Measurements from ENCODE around the gene REN.
A peak's percentile ranks its signal among the peaks of the same experiment; 100 is the strongest.

The REN gene

DNA sequence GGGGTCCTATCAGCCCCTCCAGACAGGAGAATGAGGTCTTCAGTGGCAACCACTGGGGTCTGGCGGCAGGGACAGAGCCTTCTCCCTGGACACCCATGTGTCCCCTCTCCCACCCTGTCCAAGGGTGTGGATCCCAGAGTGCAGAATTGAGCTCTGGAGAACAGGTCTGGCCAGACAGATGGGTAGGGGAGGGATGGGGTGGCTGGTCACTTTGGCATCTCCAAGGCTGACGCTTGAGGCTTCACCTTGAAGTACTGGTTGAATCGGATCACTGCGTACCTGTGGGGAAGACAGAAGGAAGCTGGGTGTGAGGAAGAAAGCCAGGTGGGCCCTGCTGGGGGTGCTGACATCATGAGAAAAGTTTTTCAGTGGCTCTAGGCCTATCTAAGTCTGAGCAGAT is 34.2 kb downstream of the REN start:
- TF ChIP-seq TAF1 (IDR thresholded peaks at IDR 0.05; ENCODE audit: borderline replicate concordance, insufficient read depth, low read length) (no peak), SIN3A (IDR thresholded peaks at IDR 0.05; ENCODE audit: borderline replicate concordance, insufficient read depth, low read length) (no peak), FOXP2 (optimal IDR thresholded peaks at IDR 0.05; ENCODE audit: borderline replicate concordance, extremely low read depth, extremely low read length, insufficient read depth) (no peak), POLR2AphosphoS5 (IDR thresholded peaks at IDR 0.05; ENCODE audit: low read depth, low read length) (no peak)
- TF ChIP-seq, protein P1, sequence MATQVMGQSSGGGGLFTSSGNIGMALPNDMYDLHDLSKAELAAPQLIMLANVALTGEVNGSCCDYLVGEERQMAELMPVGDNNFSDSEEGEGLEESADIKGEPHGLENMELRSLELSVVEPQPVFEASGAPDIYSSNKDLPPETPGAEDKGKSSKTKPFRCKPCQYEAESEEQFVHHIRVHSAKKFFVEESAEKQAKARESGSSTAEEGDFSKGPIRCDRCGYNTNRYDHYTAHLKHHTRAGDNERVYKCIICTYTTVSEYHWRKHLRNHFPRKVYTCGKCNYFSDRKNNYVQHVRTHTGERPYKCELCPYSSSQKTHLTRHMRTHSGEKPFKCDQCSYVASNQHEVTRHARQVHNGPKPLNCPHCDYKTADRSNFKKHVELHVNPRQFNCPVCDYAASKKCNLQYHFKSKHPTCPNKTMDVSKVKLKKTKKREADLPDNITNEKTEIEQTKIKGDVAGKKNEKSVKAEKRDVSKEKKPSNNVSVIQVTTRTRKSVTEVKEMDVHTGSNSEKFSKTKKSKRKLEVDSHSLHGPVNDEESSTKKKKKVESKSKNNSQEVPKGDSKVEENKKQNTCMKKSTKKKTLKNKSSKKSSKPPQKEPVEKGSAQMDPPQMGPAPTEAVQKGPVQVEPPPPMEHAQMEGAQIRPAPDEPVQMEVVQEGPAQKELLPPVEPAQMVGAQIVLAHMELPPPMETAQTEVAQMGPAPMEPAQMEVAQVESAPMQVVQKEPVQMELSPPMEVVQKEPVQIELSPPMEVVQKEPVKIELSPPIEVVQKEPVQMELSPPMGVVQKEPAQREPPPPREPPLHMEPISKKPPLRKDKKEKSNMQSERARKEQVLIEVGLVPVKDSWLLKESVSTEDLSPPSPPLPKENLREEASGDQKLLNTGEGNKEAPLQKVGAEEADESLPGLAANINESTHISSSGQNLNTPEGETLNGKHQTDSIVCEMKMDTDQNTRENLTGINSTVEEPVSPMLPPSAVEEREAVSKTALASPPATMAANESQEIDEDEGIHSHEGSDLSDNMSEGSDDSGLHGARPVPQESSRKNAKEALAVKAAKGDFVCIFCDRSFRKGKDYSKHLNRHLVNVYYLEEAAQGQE (IDR thresholded peaks at IDR 0.05; ENCODE audit: insufficient read depth in 1 of 2, low read depth in 2 of 2, low read length in 2 of 2): no peak

DNA sequence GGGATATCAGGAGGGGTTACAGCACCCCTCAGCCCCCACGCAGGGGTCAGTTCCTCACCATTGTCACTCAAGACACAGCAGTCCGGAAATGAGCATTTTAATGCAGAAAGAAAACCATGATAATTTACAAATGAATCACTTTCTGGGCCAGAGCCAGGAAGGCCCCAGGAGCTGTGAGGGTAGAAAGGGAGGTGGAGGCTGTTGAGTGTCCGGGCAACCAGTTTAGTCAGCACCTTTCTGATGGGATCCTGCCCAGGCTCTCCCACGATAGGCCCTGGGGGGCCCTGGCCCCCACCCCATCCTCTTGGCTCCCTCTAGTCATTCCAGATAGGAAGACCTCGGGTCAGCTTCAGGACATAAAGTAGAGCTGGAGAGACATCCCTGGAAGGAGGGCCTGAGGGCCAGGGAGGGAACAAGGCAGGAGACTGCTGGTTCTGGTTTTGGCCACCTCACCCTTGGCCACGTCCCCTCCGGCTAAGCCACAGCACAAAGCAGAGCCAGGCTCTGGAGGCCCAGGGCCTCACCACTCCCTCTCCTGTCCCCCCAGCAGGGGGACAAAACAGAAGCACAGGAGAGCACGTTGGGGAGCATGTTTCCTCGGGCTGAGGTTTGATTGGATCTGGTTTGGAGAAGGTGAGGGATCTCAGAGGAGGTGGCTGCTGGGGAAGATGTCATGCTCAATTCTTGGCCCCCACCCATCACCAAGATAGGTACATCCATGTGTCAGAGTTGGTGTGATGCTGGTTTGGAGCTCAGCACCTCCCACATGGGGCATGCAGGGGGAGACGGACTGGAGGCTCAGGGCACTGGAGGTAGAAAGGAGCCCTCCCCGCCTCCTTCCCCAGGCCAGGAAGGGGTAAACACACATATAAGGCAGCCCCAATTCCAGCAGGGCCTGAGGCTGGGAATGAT is 34.9 kb downstream of the REN start:
- TF ChIP-seq POLR2AphosphoS5 (IDR thresholded peaks at IDR 0.05; ENCODE audit: low read depth, low read length) (no peak), FOXP2 (optimal IDR thresholded peaks at IDR 0.05; ENCODE audit: borderline replicate concordance, extremely low read depth, extremely low read length, insufficient read depth) (no peak), TAF1 (IDR thresholded peaks at IDR 0.05; ENCODE audit: borderline replicate concordance, insufficient read depth, low read length) (no peak), SIN3A (IDR thresholded peaks at IDR 0.05; ENCODE audit: borderline replicate concordance, insufficient read depth, low read length) (no peak)
- TF ChIP-seq, protein P1 (IDR thresholded peaks at IDR 0.05; ENCODE audit: insufficient read depth in 1 of 2, low read depth in 2 of 2, low read length in 2 of 2): peak in 1 of 2 experiments; percentile 43; a peak in 1 of 4 replicates

DNA sequence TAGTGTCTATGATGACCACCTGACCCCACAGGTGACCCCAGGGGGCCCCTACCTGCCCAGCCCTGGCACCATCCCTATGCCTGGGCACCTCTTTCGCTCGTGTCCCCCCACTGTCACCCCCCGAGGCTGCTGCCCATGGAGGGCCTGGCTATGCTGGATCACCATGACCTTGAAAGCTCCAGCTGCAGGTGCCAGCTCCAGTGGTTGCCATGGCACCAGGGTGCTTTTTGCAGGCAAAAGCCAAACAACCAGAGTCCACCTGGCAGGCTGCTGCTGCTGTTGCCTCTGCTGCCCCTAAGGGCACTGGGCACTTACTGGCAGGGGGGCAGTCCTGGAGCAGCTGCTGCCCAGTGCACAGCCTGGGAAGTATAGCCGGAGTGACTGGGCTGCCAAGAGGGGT is 36.0 kb downstream of the REN start:
- no peak for TF ChIP-seq SIN3A (IDR thresholded peaks at IDR 0.05; ENCODE audit: borderline replicate concordance, insufficient read depth, low read length)
- TF ChIP-seq, protein P1 (IDR thresholded peaks at IDR 0.05; ENCODE audit: insufficient read depth in 1 of 2, low read depth in 2 of 2, low read length in 2 of 2): no peak

DNA sequence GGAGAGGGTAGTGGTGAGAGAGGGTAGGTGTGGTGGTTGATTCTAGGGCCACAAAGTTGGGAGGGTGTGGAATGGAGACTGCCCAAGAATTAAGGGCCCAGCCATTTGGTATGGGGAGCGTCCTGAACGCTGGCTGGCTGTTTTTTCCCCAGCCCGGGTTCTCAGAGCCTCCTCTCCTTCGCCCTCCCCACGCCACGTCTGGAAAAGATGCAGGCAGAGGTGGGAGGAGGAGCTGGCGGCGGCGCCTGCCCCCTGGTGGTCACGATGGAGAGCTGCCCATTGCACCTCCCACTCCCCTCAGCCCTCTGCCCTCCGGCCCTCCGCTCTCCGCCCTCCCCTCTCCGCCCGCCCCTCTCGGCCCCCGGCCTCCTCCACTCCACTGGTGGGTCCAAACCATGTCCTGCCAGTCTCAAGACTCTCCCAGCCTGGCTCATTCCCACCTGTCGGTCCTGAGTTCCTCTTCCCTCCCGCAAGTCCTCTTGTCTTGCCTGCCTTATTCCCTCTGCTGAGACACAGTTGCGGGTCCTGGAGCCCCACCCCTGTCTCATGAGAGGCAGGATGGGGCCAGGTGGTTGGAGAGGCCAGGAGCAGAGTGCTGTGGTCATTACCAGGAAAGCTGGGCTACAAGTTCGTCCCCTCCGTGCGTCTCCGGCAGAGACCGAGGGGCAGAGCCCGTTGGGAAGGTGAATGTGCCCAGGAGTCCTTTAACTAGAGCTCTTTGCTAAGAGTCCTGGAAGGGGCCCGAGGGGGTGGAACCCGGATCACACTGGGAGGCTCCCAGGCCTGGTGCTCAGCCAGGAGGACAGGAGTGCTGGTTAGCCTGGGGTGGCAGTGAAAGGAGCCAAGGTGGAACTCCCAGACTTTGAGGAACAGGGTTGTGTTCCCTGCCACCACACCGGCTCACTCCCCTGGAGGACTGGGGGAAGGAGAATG is 36.9 kb downstream of the REN start:
- peak; percentile 55 for TF ChIP-seq FOXP2 (optimal IDR thresholded peaks at IDR 0.05; ENCODE audit: borderline replicate concordance, extremely low read depth, extremely low read length, insufficient read depth)
- TF ChIP-seq POLR2AphosphoS5 (IDR thresholded peaks at IDR 0.05; ENCODE audit: low read depth, low read length): no peak

DNA sequence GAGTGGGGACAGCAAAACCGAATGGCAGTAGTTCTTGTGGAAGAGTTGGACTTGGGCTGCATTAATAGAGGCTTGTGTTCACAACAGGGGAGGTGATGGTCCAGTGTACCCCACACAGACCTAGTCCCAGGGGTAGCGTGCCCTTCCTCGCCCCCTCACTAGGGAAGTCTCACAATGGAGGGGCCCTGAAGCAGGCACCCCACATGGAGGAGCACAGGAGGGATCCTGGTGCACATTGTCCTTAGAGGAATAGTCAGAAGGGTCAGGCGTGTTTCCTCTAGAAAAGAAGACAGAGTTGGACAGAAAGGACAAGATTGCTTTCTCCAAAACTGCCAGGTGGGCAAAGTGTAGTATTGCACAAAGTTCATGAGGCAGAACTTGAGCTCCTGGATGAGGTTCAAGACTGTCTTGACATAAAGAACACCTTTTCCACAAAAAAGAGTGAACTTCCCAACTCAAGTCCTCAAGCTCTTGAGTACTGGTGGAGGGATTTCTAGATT is 37.6 kb downstream of the REN start:
- TF ChIP-seq, protein P1 (IDR thresholded peaks at IDR 0.05; ENCODE audit: insufficient read depth in 1 of 2, low read depth in 2 of 2, low read length in 2 of 2): no peak
- TF ChIP-seq TAF1 (IDR thresholded peaks at IDR 0.05; ENCODE audit: borderline replicate concordance, insufficient read depth, low read length) (no peak), POLR2AphosphoS5 (IDR thresholded peaks at IDR 0.05; ENCODE audit: low read depth, low read length) (no peak), SIN3A (IDR thresholded peaks at IDR 0.05; ENCODE audit: borderline replicate concordance, insufficient read depth, low read length) (no peak), FOXP2 (optimal IDR thresholded peaks at IDR 0.05; ENCODE audit: borderline replicate concordance, extremely low read depth, extremely low read length, insufficient read depth) (no peak)

Data from PFSK-1 (cell line).